ENCODE measurements around the gene ZFYVE21. TPM values are rescaled to one million over a fixed set of nuclear protein-coding genes. Genes with fewer than 3 reads are reported as not detected.

ZFYVE21 gene
- total and polyA plus RNA-seq, 4 donors = 28.0 to 36.9 (median 30.8) TPM

DNA sequence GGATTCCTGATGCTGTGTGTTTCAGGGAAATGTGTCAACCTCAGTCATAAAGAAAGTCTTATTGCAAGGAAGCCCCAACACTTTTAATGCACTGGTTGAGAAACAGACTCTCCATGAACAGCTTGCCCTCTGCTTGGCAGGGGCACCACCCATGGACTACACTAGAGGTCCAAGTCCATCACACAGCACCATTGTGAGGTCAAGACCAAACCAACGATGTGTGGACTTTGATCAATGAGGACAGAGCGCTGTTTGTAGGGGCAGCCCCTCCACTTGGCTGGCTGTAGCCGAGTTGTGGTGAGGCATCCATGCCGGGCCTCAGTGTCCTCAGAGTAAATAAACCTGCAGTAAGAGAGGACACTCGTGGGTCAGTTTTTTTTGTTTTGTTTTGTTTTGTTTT, 29.8 kb downstream of the ZFYVE21 start:
- H3K4me1 ChIP-seq (ENCODE audit: control insufficient read depth in 4 of 4, insufficient read depth in 4 of 4, low read length in 3 of 4) = peaks cover 3 to 11% (median 9%) of the 10 kb centered on the region in 4 donors
- no peak overlapping the region for H3K9ac ChIP-seq (ENCODE audit: low read depth in 1 of 2, low read length in 2 of 2)
- H3K27me3 ChIP-seq (ENCODE audit: control insufficient read depth in 4 of 4, insufficient read depth in 4 of 4, low read length in 3 of 4) = no peaks in the 10 kb centered on the region
- no peak overlapping the region for H3K4me3 ChIP-seq (ENCODE audit: low read depth in 1 of 3, low read length in 3 of 3)
- TF ChIP-seq NR2F2 (IDR thresholded peaks at IDR 0.05) (peak; percentile 88), ATF3 (IDR thresholded peaks at IDR 0.05) (no peak), JUND (IDR thresholded peaks at IDR 0.05) (peak; percentile 78 to 86), EGR1 (IDR thresholded peaks at IDR 0.05; ENCODE audit: low read depth in 2 of 2) (peak in 1 of 2 donors; percentile 45), RXRA (IDR thresholded peaks at IDR 0.05) (peak; percentile 97 to 98), HNF4G (IDR thresholded peaks at IDR 0.05) (peak; percentile 100), SP1 (IDR thresholded peaks at IDR 0.05) (peak; percentile 91), FOXA1 (IDR thresholded peaks at IDR 0.05) (peak; percentile 71), FOXA2 (IDR thresholded peaks at IDR 0.05) (peak; percentile 73), RAD21 (IDR thresholded peaks at IDR 0.05) (peak; percentile 53 to 55), YY1 (IDR thresholded peaks at IDR 0.05) (peak; percentile 89), MAX (IDR thresholded peaks at IDR 0.05) (peak; percentile 92), GABPA (IDR thresholded peaks at IDR 0.05 in 1 of 2, conservative IDR thresholded peaks at IDR 0.05 in 1 of 2) (no peak), TAF1 (conservative IDR thresholded peaks at IDR 0.05) (no peak), ZBTB33 (IDR thresholded peaks at IDR 0.05) (no peak), HNF4A (conservative IDR thresholded peaks at IDR 0.05) (peak; percentile 100)
- TF ChIP-seq, protein P1, sequence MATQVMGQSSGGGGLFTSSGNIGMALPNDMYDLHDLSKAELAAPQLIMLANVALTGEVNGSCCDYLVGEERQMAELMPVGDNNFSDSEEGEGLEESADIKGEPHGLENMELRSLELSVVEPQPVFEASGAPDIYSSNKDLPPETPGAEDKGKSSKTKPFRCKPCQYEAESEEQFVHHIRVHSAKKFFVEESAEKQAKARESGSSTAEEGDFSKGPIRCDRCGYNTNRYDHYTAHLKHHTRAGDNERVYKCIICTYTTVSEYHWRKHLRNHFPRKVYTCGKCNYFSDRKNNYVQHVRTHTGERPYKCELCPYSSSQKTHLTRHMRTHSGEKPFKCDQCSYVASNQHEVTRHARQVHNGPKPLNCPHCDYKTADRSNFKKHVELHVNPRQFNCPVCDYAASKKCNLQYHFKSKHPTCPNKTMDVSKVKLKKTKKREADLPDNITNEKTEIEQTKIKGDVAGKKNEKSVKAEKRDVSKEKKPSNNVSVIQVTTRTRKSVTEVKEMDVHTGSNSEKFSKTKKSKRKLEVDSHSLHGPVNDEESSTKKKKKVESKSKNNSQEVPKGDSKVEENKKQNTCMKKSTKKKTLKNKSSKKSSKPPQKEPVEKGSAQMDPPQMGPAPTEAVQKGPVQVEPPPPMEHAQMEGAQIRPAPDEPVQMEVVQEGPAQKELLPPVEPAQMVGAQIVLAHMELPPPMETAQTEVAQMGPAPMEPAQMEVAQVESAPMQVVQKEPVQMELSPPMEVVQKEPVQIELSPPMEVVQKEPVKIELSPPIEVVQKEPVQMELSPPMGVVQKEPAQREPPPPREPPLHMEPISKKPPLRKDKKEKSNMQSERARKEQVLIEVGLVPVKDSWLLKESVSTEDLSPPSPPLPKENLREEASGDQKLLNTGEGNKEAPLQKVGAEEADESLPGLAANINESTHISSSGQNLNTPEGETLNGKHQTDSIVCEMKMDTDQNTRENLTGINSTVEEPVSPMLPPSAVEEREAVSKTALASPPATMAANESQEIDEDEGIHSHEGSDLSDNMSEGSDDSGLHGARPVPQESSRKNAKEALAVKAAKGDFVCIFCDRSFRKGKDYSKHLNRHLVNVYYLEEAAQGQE (IDR thresholded peaks at IDR 0.05) = peak; percentile 43
- TF ChIP-seq, protein P2, sequence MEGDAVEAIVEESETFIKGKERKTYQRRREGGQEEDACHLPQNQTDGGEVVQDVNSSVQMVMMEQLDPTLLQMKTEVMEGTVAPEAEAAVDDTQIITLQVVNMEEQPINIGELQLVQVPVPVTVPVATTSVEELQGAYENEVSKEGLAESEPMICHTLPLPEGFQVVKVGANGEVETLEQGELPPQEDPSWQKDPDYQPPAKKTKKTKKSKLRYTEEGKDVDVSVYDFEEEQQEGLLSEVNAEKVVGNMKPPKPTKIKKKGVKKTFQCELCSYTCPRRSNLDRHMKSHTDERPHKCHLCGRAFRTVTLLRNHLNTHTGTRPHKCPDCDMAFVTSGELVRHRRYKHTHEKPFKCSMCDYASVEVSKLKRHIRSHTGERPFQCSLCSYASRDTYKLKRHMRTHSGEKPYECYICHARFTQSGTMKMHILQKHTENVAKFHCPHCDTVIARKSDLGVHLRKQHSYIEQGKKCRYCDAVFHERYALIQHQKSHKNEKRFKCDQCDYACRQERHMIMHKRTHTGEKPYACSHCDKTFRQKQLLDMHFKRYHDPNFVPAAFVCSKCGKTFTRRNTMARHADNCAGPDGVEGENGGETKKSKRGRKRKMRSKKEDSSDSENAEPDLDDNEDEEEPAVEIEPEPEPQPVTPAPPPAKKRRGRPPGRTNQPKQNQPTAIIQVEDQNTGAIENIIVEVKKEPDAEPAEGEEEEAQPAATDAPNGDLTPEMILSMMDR (IDR thresholded peaks at IDR 0.05; ENCODE audit: low read depth, low read length, missing input control) = no peak
- DNase-seq (ENCODE audit: low spot score) = peak; percentile 35
- 35% methylated on average over 5 of the region's 5 CpGs for WGBS
- H3K36me3 ChIP-seq (ENCODE audit: control insufficient read depth in 4 of 4, insufficient read depth in 3 of 4, low read depth in 1 of 4, low read length in 3 of 4) = peaks cover 3 to 14% (median 7%) of the 10 kb centered on the region in 4 donors
- no peak overlapping the region for H3K27ac ChIP-seq (ENCODE audit: low read depth in 1 of 2, low read length in 2 of 2)
- H3K9me3 ChIP-seq (ENCODE audit: control insufficient read depth in 4 of 4, low read length in 3 of 4) = no peaks in the 10 kb centered on the region

Data from liver (tissue), 9 donors.